HepG2 (cell line): ENCODE measurements around the gene MARCHF5. TPM values are rescaled to one million over a fixed set of nuclear protein-coding genes. Genes with fewer than 3 reads are reported as not detected.
A peak's percentile ranks its signal among the peaks of the same experiment; 100 is the strongest.

ENCODE experiments used
- AFF4 ChIP-seq: sonication (generic); formaldehyde crosslinking; IDR thresholded peaks from 2 replicates; pipeline ENCODE4 v1.4.0; 2020; ENCODE audit warnings: missing genetic modification reagents
- AKNA ChIP-seq: sonication (generic); formaldehyde crosslinking; IDR thresholded peaks from 2 replicates; pipeline ENCODE4 v1.4.0; 2020; ENCODE audit warnings: missing genetic modification reagents, borderline replicate concordance
- ARID5B ChIP-seq: IDR thresholded peaks from 2 replicates; pipeline ENCODE4 v1.4.0; 2020; ENCODE audit warnings: mild to moderate bottlenecking, missing genetic modification reagents
- FOXK2 ChIP-seq: fragments of 450-650 bp; IDR thresholded peaks from 2 replicates; pipeline ENCODE4 v1.6.1; 2016
- MYNN ChIP-seq: sonication (generic); formaldehyde crosslinking; IDR thresholded peaks from 2 replicates; pipeline ENCODE4 v1.4.0; 2020; ENCODE audit warnings: mild to moderate bottlenecking, low read depth, missing genetic modification reagents
- PAF1 ChIP-seq: IDR thresholded peaks from 2 replicates; pipeline ENCODE4 v1.6.1; 2016; ENCODE audit warnings: missing genetic modification reagents, missing compliant biosample characterization
- POLR2A ChIP-seq, 2 experiments: IDR thresholded peaks; 2 replicates each; pipeline ENCODE4 v1.6.1; 2011; ENCODE audit warnings: low read depth in 2 of 2, low read length in 2 of 2, mild to moderate bottlenecking in 1 of 2, moderate library complexity in 1 of 2; ENCODE audit not compliant: insufficient read depth in 1 of 2
- RBFOX2 ChIP-seq: fragments of 200-400 bp; formaldehyde crosslinking; IDR thresholded peaks from 2 replicates; pipeline ENCODE4 v1.6.1; 2017; ENCODE audit warnings: low read depth, mild to moderate bottlenecking, low read length
- SP4 ChIP-seq: sonication (generic); formaldehyde crosslinking; IDR thresholded peaks from 2 replicates; pipeline ENCODE4 v1.8.1; 2023; ENCODE audit warnings: mild to moderate bottlenecking, missing genetic modification reagents
- ZFY ChIP-seq: sonication (generic); formaldehyde crosslinking; IDR thresholded peaks from 2 replicates; pipeline ENCODE4 v1.4.0; 2020; ENCODE audit warnings: missing genetic modification reagents
- ZNF17 ChIP-seq: sonication (generic); formaldehyde crosslinking; IDR thresholded peaks from 2 replicates; pipeline ENCODE4 v1.5.0; 2020; ENCODE audit warnings: mild to moderate bottlenecking, missing genetic modification reagents
- ZNF746 ChIP-seq: sonication (generic); formaldehyde crosslinking; IDR thresholded peaks from 2 replicates; pipeline ENCODE4 v1.8.0; 2022; ENCODE audit warnings: mild to moderate bottlenecking, missing genetic modification reagents
- ZNF749 ChIP-seq: sonication (generic); formaldehyde crosslinking; IDR thresholded peaks from 2 replicates; pipeline ENCODE4 v1.8.0; 2022; ENCODE audit warnings: mild to moderate bottlenecking, missing genetic modification reagents, moderate library complexity, borderline replicate concordance
- ZUFSP ChIP-seq: sonication (generic); formaldehyde crosslinking; IDR thresholded peaks from 2 replicates; pipeline ENCODE4 v1.9.0; 2021; ENCODE audit warnings: missing genetic modification reagents, mild to moderate bottlenecking, borderline replicate concordance
- polyA plus RNA-seq, 8 experiments: library from polyadenylated mRNA; depleted of rRNA in 3 of 8; stranded (reverse) in 7 of 8; unstranded in 1 of 8; fragments of >200 nt; fragmentation: Illumina TruSeq in 4 of 8; extraction: Trizol in 4 of 8; gene quantifications; 2 replicates each; pipeline versions ENCODE4 v1.2.1 to v1.2.3, GENCODE V29; 2011 to 2016; ENCODE audit warnings: low read depth in 4 of 8, missing spikeins in 1 of 8, mixed read lengths in 1 of 8; ENCODE audit not compliant: insufficient read depth in 1 of 8
- total RNA-seq, 5 experiments: library from RNA; depleted of rRNA; stranded (reverse); fragments of >200 nt; fragmentation: Illumina TruSeq; extraction: Trizol; gene quantifications; 2 replicates each; pipeline ENCODE4 v1.2.3, GENCODE V29; 2016; ENCODE audit warnings: low read depth in 1 of 5

MARCHF5 gene
- total and polyA plus RNA-seq, 2 of the 13 experiments (the other 11 are each of a cell fraction or from before 2014, with no cell fraction given): 19.4 to 21.0 TPM

- TF ChIP-seq ARID5B (CRISPR knock-in tag) (peak; percentile 70), RBFOX2 (peak; percentile 91), SP4 (CRISPR knock-in tag) (peak; percentile 79), ZNF749 (0 out of 2 replicates have a peak, but pooled peaks have one; percentile 62), ZFY (peak; percentile 100), ZNF17 (CRISPR knock-in tag) (no peak), AFF4 (CRISPR knock-in tag) (no peak; the same call in 1 of the 2 replicates), AKNA (CRISPR knock-in tag) (no peak), POLR2A (IDR thresholded peaks at IDR 0.05; ENCODE audit: insufficient read depth in 1 of 2, low read depth in 2 of 2, low read length in 2 of 2) (peak; percentile 57 to 67; a peak in 3 of 4 replicates), MYNN (CRISPR knock-in tag) (peak; percentile 4; the same call in 1 of the 2 replicates), ZUFSP (CRISPR knock-in tag) (no peak), ZNF746 (0 out of 2 replicates have a peak, but pooled peaks have one; percentile 32), PAF1 (CRISPR knock-in tag) (no peak), FOXK2 (no peak)
These were observed at the start of gene MARCHF5, which contains the start of gene CPEB3 (continued) for GRCh38 chr10:92290837-92291615.
